TTC549 (cell line): ENCODE data around the gene MCTP2.

Experiments
- FAIRE-seq: peaks from 2 replicates; lab custom pipeline; 2012; peaks lifted over from hg19 to GRCh38; lab: Jason Lieb, UNC

MCTP2 gene

GRCh38 chr15:94359716-94360115 lies 128.4 kb downstream of the MCTP2 start:
- no peak for FAIRE-seq

DNA sequence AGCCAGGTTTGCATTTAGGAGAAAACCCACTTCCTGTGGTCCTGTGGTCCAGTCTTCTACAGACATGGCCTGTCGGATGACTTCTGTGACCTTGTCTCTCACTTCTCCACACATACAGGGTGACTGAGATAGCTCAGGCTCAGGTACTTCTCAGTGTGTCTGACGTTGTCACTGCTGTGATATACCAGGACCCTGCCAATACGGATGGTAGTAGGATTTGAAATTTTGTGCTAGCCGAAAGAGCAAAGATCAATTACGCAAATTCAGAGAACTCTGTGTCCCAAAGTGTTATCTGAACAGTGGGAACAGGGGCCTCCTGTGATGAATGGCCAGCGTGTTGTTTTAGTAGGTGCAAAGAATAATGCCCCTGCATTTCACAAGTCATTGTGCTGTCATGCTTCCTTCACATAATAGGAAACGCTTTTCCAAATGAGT lies 128.9 kb downstream of the MCTP2 start:
- no peak for FAIRE-seq

GRCh38 chr15:94362385-94363092 lies 131.2 kb downstream of the MCTP2 start:
- no peak for FAIRE-seq

DNA sequence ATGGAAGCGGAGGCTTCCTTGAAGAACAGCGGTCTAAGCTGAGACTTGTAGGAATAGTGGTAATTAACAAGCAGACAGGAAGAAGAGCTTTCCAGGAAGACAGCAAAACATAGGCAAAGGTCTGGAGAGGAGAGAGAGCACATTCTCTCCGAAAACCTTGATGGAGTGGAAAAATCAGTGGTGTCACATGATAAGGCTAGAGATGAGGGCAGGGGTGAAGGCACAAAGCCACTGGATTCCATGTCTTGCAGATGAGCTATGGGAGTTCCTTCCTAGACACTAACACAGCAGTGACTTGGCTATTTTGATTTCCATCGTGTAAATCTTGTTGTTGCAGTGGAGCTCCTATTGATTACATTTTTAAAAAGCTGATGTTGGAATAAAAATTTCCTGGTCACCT lies 132.0 kb downstream of the MCTP2 start:
- no peak for FAIRE-seq

GRCh38 chr15:94366781-94367180 lies 135.4 kb downstream of the MCTP2 start:
- no peak for FAIRE-seq

GRCh38 chr15:94367726-94368535 lies 136.6 kb downstream of the MCTP2 start:
- FAIRE-seq: no peak

GRCh38 chr15:94370206-94370935 lies 139.0 kb downstream of the MCTP2 start:
- FAIRE-seq: no peak

DNA sequence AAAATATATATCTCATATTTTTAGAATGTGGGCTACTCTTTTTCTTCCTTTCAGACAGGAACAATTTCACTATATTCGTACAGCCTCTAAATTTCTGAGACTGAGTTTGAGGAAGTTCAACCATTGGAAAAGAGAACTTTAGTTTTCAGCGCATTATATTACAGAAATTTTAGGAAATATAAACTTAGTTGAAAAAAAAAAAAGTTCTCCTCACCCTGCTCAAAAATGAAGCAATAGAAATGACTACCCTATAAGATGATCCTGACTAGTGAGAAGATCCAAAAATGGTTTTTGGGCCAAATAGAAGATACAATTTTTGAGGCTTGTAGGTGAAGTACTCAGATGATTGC lies 139.6 kb downstream of the MCTP2 start:
- FAIRE-seq: no peak

GRCh38 chr15:94372821-94373220 lies 141.5 kb downstream of the MCTP2 start:
- no peak for FAIRE-seq

DNA sequence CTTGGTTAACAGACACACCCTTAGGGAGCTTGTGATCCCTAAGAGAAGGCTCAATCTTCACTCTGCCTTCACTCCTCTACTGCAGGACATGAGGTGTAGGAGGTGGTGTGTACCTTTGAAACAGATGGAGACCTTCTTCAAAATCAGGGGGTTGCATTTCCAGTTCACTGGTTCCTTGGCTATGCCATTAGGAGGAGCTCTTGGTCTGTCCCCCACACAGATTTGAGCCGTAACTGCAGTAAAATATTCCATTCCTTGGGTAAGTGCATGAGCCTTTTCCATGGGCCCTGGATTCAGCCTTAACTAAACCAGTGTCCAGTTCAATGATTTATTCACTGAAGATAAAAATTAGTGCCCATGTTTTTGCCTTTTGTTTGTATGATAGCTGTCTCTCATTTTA lies 144.6 kb downstream of the MCTP2 start:
- no peak for FAIRE-seq

DNA sequence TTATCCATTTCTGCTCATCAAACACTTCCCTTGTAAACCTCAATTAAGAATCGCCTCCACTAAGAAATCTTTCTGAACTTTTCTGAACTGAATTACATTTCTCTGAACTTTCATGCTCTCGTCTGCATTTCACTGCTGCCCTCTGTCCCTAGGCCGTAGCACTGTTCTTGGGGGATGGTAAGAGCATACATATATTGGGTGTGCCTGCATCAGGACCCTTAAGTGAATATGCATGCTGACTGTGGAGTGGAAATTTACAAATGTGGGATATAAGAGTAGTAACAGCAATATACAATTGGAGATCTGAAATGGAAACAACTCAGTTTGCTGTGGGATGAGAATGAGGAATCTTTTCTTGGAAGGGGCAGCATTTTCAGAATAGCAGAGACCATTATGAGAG lies 148.6 kb downstream of the MCTP2 start:
- FAIRE-seq: no peak

DNA sequence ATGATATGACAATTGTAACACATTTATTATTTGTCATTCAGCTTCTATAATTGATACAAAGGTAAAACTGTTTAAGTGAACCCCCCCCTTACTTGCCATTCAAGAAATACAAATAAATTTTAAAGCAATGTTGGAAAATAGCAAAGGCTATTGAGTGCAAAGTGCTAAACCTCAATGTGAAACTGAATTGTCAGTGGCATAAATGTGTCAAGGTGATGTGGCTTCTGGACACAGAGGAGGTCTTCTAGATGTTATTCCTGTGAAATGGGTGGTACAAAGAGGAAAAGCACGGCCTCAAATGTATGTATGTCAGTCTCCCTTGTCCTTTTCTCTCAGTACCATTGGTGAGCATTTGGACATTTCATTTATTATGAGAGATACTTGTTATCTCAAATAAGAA lies 149.4 kb downstream of the MCTP2 start:
- no peak for FAIRE-seq

- FAIRE-seq: no peak
These were observed 150.0 kb downstream of the MCTP2 start for GRCh38 chr15:94381384-94381783.

DNA sequence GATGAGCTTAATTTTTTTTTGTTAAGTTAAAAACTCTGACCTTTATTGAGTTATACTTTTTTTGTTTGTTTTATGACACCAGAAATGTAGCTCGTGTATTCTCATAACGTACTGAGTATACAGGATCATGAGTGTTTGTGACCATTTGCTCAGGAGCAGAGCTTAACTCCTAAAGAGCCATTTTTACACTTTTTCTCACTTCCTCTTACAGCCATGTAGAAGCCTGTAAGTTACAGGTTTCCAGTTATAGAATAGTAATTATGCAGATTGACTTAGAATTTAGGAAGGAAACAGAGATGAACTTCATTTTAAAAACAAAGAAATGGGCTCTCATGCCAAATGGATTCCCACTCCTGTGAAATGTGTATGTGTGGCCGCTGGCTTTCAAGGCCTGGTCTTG lies 151.7 kb downstream of the MCTP2 start:
- FAIRE-seq: no peak

DNA sequence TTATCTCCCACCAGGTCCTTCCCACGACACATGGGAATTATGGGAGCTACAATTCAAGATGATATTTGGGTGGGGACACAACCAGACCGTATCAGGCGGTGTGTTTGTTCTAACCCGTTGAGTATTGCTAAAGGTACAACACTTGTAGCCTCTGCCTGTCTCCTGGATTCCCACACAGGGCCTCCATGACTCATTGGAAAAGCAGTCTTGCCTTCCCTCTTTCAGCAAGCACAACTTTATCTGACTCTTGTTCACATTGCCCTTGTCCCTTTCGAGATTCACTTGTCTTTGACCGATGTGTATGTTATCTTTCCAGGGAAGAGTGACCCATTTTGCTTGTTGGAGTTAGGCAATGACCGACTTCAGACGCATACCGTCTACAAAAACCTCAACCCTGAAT lies 152.3 kb downstream of the MCTP2 start:
- FAIRE-seq: no peak

GRCh38 chr15:94385441-94385840 lies 154.1 kb downstream of the MCTP2 start:
- no peak for FAIRE-seq

DNA sequence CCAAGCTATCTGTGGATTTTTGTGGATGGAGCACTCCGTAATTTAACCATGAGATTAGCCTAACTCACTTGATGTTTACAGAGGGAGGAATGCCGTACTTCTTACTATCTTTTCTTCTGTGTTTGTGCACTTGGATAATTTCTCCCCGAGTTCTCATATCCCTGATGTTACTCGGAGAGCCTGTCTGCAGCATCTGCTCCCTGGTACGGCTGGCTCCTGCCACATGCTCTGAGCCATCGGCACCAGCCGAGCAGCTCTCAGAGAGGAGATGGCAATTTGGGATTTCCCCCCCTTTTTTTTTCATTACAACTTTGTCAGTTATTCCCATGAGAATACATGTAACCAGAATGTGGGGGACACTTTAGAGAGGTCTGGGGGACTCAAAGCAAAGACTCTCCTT lies 155.0 kb downstream of the MCTP2 start:
- FAIRE-seq: no peak

GRCh38 chr15:94387442-94387841 lies 156.1 kb downstream of the MCTP2 start:
- FAIRE-seq: no peak

DNA sequence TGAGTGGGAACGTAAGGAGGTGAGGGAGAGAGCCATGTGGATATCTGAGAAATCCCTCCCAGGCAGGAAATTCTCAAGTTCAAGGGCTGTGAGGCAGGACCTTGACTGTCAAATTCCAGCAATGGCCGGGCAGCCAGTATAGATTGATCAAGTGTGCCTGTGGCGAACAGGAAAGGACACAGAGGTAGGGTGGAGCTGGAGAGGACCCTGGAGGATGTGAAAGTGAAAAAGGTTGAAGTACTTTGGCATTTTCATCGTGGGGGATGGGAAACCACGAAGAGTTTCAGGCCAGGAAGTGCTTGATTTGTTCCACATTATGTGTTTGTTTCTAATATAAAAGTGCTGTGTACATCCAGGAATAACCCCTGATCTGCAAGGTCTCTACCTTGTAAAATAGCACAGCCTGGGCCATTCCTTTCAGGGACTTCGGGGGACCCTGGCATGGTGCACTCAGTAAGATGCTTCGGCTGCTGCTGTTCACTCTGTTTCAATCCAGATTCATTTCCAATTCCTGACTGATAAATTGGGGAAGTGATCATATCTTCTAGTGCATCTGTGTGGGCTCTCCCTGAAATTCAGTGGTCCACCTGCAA lies 156.6 kb downstream of the MCTP2 start:
- FAIRE-seq: no peak

GRCh38 chr15:94395640-94396039 lies 164.3 kb downstream of the MCTP2 start:
- FAIRE-seq: no peak

DNA sequence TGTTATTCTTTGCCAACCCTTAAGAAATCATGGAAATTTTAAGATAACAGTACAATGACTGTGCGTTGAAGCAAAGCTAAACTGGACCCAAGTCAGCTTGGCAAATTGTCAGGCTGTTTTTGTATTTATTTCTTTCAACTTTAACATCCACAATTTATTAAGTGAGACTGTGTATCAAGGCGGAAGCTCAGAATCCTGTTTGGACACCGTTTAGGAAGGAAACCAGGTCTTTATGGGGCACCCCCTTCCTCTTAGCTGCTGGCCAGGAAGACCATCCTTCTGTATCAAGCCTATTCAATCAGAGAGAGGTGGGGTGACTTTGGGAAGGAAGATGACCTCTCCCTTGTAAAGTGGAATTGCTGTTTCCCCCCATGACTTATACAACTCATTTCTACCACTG lies 166.0 kb downstream of the MCTP2 start:
- FAIRE-seq: no peak

DNA sequence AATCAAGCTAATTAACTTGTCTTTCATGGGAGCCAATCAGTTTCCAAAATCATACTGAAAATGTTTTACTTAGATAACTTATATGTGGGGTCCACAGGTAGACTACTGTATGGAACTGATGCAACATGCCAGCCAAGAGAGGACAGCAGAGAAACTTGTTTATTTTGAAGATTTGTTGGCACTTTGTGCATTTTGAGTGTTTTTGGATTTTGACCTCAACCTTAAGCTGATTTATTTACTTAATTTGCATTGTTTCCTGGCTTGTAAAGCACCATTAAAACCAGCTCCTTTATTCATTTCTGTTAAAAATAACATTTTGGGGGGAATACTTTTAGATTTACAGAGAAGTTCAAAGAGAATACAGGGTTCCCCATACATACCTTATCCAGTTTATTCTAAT lies 166.6 kb downstream of the MCTP2 start:
- FAIRE-seq: no peak
